ENCODE results near the gene DDX10.

DNA sequence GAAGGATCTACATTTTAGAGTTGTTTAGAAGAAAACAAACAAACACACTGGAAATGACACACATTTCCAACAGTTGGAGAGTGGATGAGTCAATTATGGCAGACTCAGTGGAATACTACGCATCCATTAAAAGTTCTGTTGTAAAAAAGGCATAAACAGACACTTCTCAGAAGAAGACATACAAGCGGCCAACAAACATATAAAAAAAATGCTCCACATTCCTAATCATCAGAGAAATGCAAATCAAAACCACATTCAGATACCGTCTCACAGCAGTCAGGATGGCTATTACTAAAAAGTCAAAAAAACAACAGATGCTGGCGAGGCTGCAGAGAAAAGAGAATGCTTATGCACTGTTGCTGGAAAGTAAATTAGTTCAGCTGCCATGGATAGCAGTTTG is 298.2 kb downstream of the DDX10 start:
- TF ChIP-seq, protein P1, sequence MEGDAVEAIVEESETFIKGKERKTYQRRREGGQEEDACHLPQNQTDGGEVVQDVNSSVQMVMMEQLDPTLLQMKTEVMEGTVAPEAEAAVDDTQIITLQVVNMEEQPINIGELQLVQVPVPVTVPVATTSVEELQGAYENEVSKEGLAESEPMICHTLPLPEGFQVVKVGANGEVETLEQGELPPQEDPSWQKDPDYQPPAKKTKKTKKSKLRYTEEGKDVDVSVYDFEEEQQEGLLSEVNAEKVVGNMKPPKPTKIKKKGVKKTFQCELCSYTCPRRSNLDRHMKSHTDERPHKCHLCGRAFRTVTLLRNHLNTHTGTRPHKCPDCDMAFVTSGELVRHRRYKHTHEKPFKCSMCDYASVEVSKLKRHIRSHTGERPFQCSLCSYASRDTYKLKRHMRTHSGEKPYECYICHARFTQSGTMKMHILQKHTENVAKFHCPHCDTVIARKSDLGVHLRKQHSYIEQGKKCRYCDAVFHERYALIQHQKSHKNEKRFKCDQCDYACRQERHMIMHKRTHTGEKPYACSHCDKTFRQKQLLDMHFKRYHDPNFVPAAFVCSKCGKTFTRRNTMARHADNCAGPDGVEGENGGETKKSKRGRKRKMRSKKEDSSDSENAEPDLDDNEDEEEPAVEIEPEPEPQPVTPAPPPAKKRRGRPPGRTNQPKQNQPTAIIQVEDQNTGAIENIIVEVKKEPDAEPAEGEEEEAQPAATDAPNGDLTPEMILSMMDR (IDR thresholded peaks at IDR 0.05): no peak
- no peak for TF ChIP-seq ZFX (IDR thresholded peaks at IDR 0.05; ENCODE audit: borderline replicate concordance)
